DMS114 treated with DMSO at 0.1 percent for 48 hours (cell line): ENCODE measurements around the gene SULT1C4.
"Not testable (repeated sequence)": the region's sequence is repeated elsewhere in the genome, so short reads cannot be mapped to it uniquely, and the experiment has no call there.

Experiments
- DNase-seq: peaks from one replicate; lab custom pipeline; 2025; ENCODE audit not compliant: unreplicated experiment; lab: John Stamatoyannopoulos, UW

Gene SULT1C4

DNA sequence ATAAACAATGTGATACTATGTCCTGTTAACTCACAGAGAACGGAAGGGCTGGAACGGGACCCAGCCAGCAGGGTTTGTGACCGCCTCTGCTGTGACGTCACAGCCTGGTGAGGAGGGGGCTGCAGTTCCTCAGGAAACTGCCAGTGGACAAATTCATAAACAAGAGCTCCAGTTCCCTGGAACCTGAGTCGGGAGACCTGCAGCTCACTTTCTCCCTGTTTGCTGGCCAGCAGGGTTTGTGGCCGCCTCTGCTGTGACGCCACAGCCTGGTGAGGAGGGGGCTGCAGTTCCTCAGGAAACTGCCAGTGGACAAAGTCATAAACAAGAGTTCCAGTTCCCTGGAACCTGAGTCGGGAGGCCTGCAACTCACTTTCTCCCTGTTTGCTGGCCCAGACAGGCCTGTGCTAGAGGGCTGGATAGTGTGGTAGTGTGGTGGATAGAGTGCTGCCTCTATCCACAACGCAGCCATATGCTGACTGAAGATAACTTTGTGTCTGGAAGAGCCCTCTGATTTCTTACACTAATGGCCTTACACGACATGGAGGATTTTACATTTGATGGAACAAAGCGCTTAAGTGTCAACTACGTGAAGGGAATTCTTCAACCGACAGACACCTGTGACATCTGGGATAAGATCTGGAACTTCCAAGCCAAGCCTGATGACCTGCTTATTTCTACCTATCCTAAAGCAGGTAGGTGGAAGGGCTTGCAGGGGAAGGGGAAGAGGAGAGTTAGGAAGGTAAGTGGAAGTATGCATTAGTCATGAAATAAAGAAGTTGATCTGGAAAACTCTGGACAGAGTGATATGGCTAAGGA lies at the start of gene SULT1C4:
Gene SULT1C4, plus strand, starts transcription at position 140 of the 816 bp plus-strand sequence. Its CDS starts 384 bp downstream, at position 524.
- no peak for DNase-seq

DNA sequence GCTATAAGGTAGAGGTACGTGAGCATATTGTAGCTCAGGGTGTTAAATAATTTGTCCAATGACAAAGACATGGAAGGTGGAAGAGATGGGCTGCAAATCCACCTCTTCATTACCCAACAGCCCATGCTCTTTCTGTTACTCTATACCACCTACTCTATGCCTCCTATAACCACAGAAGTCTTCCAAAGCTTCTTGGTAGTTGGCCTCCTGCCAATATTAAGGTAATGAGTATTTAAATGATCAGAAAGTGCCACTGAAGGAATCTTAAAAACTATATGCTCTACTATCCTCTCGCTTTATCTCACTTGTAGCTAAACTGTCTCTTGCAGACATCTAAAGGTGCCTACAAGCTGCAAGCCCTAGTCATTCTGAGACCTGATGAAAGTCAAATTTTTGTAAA lies 48.0 kb upstream of the SULT1C4 start:
- no peak for DNase-seq

DNA sequence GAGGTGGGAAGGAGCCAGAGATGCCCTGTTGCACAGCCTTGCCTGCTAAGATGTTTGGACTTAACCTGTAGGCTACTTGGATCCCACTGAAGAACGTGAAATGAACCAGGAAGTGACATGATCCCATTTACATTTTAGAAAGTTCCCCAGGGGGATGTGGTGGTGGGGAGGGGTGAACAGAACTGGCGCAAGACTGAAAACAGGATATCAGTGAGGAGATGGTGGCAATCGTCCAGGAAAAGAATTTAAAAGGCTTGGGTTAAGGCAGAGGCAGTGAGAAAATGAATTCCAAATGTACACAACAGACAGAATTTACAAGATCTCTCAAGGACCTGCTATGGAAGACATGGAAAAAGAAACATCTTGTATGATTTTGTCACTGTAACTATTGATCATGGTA lies 46.8 kb upstream of the SULT1C4 start:
- DNase-seq, result no peak

DNA sequence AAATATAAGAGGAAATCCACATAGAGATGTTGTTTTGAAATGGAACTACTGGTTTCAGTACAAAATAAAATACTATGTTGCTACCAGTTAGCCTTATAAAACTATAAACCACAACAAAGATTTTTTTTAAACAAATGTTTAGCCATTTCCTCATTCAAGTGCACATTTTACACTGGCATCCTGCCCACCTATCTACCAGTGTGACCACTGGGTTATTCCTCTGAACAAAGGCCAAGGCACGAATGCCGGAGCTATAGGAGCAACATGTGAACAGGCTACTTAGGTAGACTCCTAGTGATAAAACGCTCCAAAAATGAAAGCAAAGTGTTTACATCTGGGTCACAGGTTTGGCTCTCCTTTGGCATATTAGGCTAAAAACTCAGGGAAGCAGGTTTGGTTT lies 31.8 kb upstream of the SULT1C4 start:
- DNase-seq, result no peak

DNA sequence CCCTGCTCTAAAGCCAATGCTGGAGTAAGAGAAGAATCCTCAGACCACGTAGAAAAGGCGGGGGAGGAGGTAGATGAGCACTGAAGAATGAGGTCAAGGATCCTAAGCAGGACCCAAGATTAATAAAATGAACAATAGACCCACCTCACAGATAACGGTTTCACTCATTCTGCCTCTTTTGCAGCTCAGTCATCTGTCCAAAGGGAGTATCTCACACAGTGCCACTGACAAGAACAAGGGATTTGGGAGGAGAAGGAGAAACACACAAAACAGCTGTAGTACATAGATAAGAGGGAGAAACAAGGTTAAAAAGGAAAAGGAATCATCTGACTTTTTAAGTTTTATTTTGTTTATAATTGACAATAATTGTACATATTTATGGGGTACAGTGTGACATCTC lies 30.9 kb upstream of the SULT1C4 start:
- DNase-seq, result no peak

DNA sequence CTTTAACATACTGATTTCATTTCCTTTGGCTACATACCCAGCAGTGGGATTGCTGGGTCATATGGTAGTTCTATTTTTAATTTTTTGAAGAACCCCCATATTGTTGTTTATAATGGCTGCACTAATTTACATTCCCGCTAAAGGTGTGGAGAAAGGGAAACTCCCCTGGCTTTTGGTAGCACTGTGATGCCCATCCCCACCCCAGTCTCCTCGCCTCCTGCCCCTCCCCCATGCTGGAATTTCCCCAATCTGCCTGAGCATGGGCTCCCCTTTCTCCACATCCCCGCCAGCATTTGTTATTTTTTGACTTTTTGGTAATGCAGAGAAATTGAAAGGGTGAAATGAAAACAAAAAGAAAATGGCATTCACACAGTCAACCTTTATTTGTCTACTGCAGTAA lies 30.0 kb upstream of the SULT1C4 start:
- no peak for DNase-seq

DNA sequence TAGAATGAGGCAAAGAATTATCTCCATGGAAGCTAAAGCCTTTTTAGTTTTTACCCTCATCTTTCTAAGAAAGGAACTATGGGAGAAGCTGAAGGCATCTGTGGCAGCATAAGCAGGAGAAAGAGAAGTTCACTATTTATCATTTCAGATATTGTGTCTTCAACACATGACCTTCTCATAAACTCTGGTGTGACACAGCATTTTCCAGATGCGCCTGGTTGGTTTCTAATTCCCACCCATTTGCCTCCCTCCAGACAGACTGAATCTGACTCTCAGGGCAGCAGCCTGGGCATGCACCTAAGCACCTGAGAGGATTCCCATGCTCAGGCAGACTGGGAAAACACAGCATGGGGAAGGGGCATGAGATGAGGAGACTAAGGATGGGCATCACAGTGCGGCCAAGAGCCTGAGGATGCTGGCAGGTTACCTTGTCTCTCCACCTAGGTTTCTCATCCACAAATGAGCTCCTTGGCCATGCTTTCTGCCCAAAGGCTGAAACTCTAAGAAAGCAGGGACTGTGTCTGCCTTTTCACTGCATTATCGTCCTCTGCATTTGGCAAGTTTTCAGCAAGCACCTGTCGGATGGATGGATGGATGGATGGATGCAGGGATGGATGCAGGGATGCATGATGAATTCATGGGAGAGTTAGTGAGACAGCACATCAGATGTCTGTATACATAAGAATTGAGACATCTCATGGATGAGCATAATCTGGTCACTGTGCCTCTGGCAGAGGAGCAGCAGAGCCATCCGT lies 28.8 kb upstream of the SULT1C4 start:
- DNase-seq, result no peak

DNA sequence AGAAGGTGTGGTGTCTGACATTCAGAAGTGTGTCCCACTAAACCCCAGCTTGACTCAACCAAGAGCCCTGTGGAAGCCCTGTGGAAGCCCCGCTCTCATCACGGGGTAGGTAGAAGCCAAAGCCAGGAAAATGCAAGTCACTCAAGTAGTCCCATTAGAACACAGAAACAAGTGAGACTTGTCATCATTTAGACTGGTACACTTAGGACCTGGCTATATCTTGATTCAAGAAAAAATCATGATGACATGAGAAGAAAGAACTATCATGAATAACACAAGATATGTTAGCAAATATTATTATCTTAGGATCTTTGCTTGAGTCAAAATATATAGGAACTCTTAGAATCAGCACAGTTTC lies 28.2 kb upstream of the SULT1C4 start:
- no peak for DNase-seq

DNA sequence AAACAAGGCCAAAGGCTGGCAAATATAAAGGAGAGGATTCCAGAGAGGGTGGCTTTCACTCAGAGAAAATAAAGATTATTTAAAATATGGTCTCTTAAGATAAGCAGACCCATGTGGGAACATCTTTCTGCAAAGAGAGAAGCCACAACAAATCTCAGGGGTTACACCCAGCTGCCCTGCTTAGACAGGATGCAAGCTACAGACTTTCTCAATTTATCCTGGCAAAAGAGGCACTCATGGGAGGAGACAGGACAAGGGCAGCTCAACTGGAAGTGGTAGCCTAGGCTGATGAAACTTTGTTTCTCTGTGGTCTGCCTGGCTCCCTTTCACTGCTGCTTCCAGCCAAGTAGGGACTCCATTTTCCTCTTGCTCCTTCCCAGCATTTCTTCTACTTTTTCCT lies 25.9 kb upstream of the SULT1C4 start:
- DNase-seq, result no peak

DNA sequence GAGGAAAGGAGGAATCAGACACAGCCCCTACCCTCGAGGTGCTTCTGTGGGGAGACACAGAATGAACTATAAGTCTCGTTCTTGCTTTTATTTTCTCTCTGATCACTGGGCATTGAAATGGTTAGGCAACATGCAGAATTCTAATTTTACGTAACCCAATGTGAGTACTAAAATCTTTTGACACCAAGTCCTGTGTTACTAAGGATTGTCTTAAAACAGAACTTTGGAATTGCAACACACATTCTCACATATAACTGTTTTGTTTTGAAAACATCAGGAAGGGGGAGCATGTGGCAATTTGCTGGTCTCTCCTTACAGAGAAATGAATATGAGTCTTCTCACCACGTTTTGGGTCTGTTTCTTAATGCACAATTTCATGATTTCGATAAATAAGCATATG lies 23.6 kb upstream of the SULT1C4 start:
- no peak for DNase-seq

DNA sequence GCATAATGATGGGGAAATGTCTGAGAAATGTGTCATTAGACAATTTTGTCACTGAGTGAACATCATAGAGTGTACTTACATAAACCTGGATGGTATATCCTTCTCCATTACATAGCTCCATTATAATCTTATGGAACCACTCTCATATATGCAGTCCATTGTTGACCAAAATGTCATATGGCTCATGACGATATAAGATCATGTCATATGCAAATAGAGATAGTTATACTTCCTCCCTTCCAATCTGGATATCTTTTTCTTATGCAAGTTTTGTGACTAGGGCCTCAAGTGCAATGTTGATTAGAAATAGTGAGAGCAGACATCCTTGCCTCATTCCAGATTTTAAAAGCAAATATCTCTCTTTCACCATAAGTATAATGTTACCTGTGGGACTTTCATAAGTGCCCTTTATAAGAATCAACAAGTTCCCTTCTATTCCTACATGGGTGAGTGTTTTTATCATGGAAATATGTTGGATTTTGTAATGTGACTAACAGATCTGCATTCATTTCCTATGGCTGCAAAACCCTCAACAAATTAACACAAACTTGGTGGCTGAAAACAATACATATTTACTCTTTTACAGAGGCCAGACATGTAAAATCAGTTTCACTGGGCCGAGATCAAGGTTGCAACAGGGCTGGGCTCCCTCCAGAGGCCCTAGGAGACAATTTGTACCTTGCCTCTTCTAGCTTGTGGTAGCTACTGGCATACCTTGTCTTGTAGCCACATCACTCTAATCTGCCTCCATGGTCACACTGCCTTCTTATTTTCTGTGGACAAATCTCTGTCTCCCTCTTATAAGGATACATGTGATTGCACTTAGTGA lies 21.6 kb upstream of the SULT1C4 start:
- DNase-seq, result no peak

DNA sequence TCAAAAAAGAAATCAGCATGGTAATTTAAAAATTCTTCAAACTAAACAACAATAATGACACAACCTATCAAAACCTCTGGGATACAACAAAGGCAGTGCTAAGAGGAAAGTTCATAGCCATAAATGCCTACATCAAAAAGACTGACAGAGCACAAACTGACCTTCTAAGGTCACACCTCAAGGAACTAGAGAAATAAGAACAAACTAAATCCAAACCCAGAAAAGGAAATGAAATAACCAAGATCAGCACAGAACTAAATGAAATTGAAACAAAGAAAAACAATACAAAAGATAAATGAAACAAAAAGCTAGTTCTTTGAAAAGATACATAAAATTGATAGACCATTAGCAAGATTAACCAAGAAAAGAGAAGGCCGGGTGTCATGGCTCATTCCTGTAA lies 18.4 kb upstream of the SULT1C4 start:
- DNase-seq, result not testable (repeated sequence)

DNA sequence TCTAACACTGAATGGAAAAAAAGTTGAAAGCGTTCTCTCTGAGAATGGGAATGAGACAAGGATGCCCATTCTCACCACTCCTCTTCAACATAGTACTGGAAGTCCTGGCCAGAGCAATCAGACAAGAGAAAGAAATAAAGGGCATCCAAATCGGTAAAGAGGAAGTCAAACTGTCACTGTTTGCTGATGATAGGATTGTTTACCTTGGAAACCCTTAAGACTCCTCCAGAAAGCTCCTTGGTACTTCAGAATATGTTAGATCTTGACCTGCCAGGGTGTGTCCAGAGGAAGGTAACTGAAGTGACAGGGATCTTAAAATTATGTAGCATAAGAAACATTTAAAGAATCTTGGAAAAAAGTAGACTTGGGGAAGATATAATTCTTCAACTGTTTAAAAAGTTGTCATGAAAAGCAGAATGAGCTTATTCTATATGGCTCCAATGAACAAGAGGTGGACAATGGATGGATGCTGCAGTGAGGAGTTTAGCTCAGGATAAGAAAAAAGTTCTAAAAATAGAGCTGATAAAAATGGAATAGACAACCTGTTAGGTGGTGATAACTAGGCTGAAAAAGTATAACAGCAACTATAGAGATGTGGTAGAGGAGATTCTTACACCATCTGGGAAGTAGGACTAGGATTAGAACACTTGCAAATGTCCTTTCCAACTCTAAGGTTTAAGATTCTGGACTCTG lies 16.8 kb upstream of the SULT1C4 start:
- DNase-seq, result no peak

DNA sequence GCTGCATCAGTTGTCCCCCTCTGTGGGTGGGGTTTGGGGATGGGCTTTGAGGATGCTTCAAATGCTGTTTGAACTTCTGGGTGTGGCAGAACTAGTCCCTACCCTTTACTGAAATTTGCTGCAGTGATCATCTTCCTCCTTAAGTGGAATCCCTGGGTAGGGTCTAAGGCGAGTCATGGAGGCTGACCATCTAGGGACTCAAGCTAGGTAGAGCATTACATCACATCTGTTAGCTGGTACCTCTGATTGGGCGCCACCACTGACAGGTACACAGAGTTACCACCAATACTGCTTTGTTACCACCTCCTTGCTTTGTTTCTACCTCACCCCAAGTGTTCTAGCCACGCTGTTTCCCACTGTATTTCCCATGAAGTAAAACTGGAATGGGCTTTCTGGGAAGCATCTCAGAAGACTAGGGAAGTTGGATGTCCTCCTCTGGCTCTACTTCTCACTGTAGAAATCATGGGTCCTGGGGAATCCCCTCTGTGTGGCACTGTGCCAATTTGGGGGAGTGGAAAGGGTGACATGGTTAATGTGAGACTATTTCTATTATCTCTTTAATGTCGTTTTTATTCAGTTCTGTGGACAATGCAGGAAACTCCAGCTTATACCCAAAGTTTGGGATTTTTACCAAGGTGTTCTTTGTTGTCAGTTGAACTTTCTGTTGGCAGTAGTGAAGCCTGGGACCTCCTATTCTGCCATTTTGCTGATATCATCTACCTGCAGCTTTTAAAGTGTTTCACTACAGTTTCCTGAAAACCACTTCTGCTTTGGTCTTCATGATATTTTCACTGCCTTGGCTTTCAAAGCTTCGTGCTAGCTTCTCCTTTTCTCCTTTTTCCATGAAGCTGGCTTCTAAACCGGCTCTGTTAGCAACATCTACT lies 14.5 kb upstream of the SULT1C4 start:
- no peak for DNase-seq

DNA sequence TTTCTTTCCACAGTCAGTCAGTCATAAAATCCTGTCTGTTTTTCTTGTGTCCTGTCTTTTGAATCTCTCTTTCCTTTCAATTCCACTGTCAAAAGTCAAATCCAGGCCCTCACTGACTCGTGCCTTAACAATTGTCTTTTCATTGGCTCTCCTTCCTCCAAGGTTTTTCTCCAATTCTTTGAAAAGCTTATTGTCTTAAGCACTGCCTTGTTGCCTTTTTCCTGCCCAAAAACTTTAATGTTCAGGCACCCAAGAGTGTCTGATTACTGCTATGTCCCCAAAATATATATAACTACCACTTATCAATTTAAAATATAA lies 13.9 kb upstream of the SULT1C4 start:
- DNase-seq, result no peak

DNA sequence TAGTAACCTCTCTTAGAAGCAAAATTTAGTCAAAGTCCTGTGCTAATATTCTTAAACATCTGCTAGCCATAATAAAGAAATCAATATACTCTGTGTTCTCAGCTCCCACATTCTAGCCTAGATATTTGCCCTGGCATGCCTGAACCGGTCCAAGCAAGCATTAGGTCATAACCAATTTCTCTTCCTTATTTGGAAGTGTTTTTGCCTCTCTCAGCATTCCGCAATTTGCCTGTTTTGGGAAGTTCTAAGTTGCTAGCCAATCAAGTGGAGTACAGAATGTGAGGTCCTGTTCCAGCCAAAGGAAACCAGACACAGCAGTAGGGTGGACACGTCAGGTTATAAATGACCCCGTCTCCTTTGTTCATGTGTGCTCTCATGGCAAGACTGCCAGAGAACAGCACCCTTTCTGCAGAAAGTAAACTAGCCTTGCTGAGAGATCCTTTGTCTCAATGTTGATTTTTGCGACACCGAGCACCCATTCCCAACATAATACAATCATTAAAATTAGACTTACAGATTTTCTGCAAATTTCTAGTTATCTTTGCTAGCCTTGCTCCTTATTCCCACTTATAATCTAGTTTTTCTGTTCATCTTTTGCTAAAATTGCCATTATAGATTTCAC lies 13.0 kb upstream of the SULT1C4 start:
- DNase-seq, result no peak

DNA sequence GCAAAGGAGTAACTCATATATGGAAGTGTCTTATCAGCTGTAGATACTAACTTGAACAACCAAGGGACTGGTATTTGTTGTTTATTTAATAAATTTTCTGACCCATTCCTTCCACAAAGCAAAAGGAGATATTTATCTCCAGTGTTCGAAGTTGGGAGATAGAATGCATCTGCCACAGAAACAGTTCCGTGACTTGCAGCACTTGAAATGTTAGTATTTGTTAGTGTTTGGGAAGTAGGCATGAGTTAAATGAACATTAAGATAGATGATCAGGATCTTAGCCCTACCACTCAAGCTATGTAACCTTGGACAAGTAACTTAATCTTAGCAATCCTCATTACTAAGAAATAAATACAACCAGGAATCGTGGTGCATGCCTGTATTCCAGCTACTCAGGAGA lies 12.1 kb upstream of the SULT1C4 start:
- DNase-seq, result no peak

DNA sequence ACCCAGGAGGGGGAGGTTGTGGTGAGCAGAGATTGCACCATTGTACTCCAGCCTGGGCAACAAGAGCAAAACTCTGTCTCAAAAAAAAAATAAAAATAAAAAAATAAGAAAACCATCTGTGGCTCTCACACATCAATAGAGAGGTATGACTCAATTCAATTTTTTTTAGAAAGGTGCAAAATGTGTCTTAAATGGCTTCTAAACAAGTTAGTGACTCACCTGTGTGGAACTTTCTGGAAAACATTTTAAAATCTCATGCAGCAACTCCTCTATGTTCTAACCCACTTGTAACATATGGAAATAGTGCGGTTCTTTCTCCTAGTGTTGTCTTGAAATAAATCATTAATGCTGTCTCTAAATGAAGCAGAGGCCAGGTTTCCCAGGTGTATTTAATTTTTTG lies 10.7 kb upstream of the SULT1C4 start:
- DNase-seq, result no peak

DNA sequence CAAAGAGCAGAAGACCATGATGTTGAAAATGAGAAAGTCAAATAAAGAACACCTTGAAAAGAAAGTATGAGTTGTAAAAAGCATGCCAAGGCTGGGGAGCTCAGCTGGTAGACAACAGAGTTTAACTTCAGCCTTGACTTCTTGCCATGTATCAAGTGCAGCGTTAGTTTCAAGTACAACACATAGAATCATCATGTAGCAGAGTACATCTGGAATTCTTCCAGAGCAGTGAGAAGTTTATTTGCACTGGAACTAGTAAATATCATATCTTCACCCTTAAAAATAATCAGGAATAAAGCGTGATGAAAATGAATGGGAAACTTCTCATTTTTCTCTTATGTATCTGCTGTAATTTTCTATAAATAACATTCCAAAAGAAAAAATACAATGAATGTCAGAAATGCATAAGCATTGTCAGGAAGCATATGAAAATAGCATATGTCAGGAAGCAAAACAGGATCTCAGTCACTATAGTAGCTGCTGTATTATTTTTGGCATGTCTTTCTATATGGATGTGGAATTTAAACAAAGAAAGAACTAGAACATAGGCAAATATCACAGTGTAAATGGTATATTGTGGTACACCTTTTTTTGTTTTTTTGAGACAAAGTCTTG lies 10.1 kb upstream of the SULT1C4 start:
- no peak for DNase-seq
